ENCODE results near the gene LMAN1. TPM values are rescaled to one million over a fixed set of nuclear protein-coding genes. Genes with fewer than 3 reads are reported as not detected.

LMAN1 gene
- total and polyA plus RNA-seq, 10 of the 15 experiments (the other 5 are each of a cell fraction or from before 2014, with no cell fraction given) = 15.0 to 78.9 (median 67.5) TPM

- no TSS peak for BruUV-seq (replicated peaks)
- Histone ChIP-seq H3K27me3 (replicated peaks in 1 of 2; ENCODE audit: control insufficient read depth in 2 of 2, insufficient read depth in 2 of 2, low read length in 1 of 2) (no peaks in the 10 kb centered on the region), H3K36me3 (ENCODE audit: control insufficient read depth in 2 of 2, insufficient read depth in 2 of 2, low read length in 1 of 2) (peaks cover 7 to 45% of the 10 kb centered on the region in 2 experiments), H3K4me2 (ENCODE audit: control insufficient read depth, insufficient read depth) (no peak overlapping the region), H3K4me1 (ENCODE audit: control insufficient read depth, insufficient read depth, low read length) (no peaks in the 10 kb centered on the region; the same call in 1 of the 2 replicates), H3K79me2 (ENCODE audit: control insufficient read depth, insufficient read depth, low read length) (peaks cover 8% of the 10 kb centered on the region), H4K20me1 (ENCODE audit: control insufficient read depth, insufficient read depth) (no peaks in the 10 kb centered on the region), H3K9me3 (replicated peaks; ENCODE audit: control insufficient read depth, insufficient read depth, low read length) (peaks cover 7% of the 10 kb centered on the region; the same call in 2 of the 3 replicates), H2AFZ (ENCODE audit: control insufficient read depth, low read depth, low read length) (no peak overlapping the region), H3K27ac (ENCODE audit: control insufficient read depth, insufficient read depth) (no peak overlapping the region), H3K9ac (ENCODE audit: control insufficient read depth, insufficient read depth, low read length) (no peak overlapping the region), H3K4me3 (no peak overlapping the region)
- in situ Hi-C loops (cut with MboI) (no loop called here), intact Hi-C loops (cut with micrococcal nuclease; ENCODE audit: unreplicated experiment) (no loop called here)
- ATAC-seq = no peak
- WGBS (ENCODE audit: insufficient coverage, insufficient replicate concordance, low lambda C conversion rate, missing lambda C conversion rate) = 98% methylated on average over 2 of the region's 2 CpGs
- TF ChIP-seq IRF5 (IDR thresholded peaks at IDR 0.05; ENCODE audit: borderline replicate concordance) = no peak
- no peak for TF ChIP-seq MEF2A (IDR thresholded peaks at IDR 0.05; ENCODE audit: insufficient read depth, low read depth, low read length)
- TF ChIP-seq EZH2 (IDR thresholded peaks at IDR 0.05; ENCODE audit: borderline replicate concordance, control insufficient read depth, low read depth, low read length) = no peak
- no peak for TF ChIP-seq SUPT20H (IDR thresholded peaks at IDR 0.05; ENCODE audit: borderline replicate concordance, control insufficient read depth, low read depth, low read length)
- no peak for TF ChIP-seq IRF4 (IDR thresholded peaks at IDR 0.05; ENCODE audit: low read depth, low read length)
- no peak for TF ChIP-seq YY1 (IDR thresholded peaks at IDR 0.05; ENCODE audit: low read depth, low read length)
- no peak for TF ChIP-seq ATF3 (IDR thresholded peaks at IDR 0.05; ENCODE audit: borderline replicate concordance, extremely low read depth, low read depth, low read length)
- TF ChIP-seq MYC (IDR thresholded peaks at IDR 0.05; ENCODE audit: insufficient read depth, insufficient read length, insufficient replicate concordance, low read length, severe bottlenecking) = no peak
- no peak for TF ChIP-seq MEF2B (IDR thresholded peaks at IDR 0.05; ENCODE audit: partially characterized antibody, poor library complexity, severe bottlenecking)
- no peak for TF ChIP-seq MLLT1 (IDR thresholded peaks at IDR 0.05)
- TF ChIP-seq SMARCA5 (IDR thresholded peaks at IDR 0.05) = no peak
- TF ChIP-seq ZSCAN29 (IDR thresholded peaks at IDR 0.05) = no peak
- no peak for TF ChIP-seq CREM (IDR thresholded peaks at IDR 0.05; ENCODE audit: low read depth)
- no peak for TF ChIP-seq DPF2 (IDR thresholded peaks at IDR 0.05)
- TF ChIP-seq NBN (IDR thresholded peaks at IDR 0.05) = no peak
- POLR2A ChIA-PET = no interaction called here
- no peak for FAIRE-seq
- CTCF ChIA-PET = no interaction called here
- SMC1A ChIA-PET (ENCODE audit: uncharacterized antibody, unreplicated experiment) = no interaction called here
- DNase-seq (ENCODE audit: low read depth, low spot score) = no peak
- RAD21 ChIA-PET (ENCODE audit: unreplicated experiment) = no interaction called here
These were observed 15.1 kb downstream of the LMAN1 start for GRCh38 chr18:59343926-59344325.

Data from GM12878 (cell line).